Stomach (tissue), 9 donors: ENCODE results near the gene RNLS. TPM values are rescaled to one million over a fixed set of nuclear protein-coding genes. Genes with fewer than 3 reads are reported as not detected.

Source experiments
- DNase-seq, 2 donors: peaks; one replicate each; pipeline versions ENCODE4 v3.0.0 to v3.0.0-alpha.2; 2013 to 2019
- H3K27ac ChIP-seq, 5 donors: fragments of 200-600 bp in 4 of 5; sonication (generic) in 4 of 5; one replicate each; pipeline ENCODE4 v1.5.1; 2013 to 2019; ENCODE audit warnings: mild to moderate bottlenecking in 1 of 5, moderate library complexity in 1 of 5
- H3K27me3 ChIP-seq, 3 donors: fragments of 200-600 bp; sonication (generic); one replicate each; pipeline ENCODE4 v1.5.1; 2017 to 2019; ENCODE audit warnings: mixed run types in 1 of 3
- H3K36me3 ChIP-seq, 4 donors: fragments of 200-600 bp; sonication (generic); 1 replicate in 3 of 4; 2 replicates in 1 of 4; pipeline ENCODE4 v1.5.1; 2016 to 2019
- H3K4me1 ChIP-seq, 4 donors: fragments of 200-600 bp; sonication (generic); one replicate each; pipeline ENCODE4 v1.5.1; 2016 to 2019
- H3K4me3 ChIP-seq, 4 donors: fragments of 200-600 bp; sonication (generic) in 3 of 4; one replicate each; pipeline ENCODE4 v1.5.1; 2016 to 2019; ENCODE audit warnings: mild to moderate bottlenecking in 1 of 4
- H3K9me3 ChIP-seq, 4 donors: fragments of 200-600 bp; sonication (generic); one replicate each; pipeline ENCODE4 v1.5.1; 2016 to 2019
- CTCF ChIP-seq, 7 experiments: fragments of 450-650 bp in 4 of 7; fragments of 200-600 bp in 3 of 7; sonication (generic) in 3 of 7; IDR thresholded peaks; one replicate each; pipeline ENCODE4 v1.5.1; 2016 to 2019; ENCODE audit warnings: antibody characterized with exemption in 7 of 7, control low read depth in 2 of 7, mild to moderate bottlenecking in 1 of 7
- EP300 ChIP-seq: sonication (generic); formaldehyde crosslinking; IDR thresholded peaks from one replicate; pipeline ENCODE4 v1.6.1; 2017; ENCODE audit warnings: antibody characterized with exemption
- POLR2A ChIP-seq, 4 donors: fragments of 450-650 bp; IDR thresholded peaks; one replicate each; pipeline ENCODE4 v1.6.1; 2016; ENCODE audit warnings: antibody characterized with exemption in 4 of 4, control low read depth in 2 of 4, mild to moderate bottlenecking in 1 of 4, moderate library complexity in 1 of 4
- POLR2AphosphoS5 ChIP-seq, 3 donors: sonication (generic); formaldehyde crosslinking; IDR thresholded peaks; one replicate each; pipeline ENCODE4 v1.6.1; 2016; ENCODE audit warnings: antibody characterized with exemption in 3 of 3
- WGBS, 5 donors: extraction: QIAGEN DNeasy Blood & Tissue Kit in 3 of 5; methylation state at CpG; one replicate each; pipeline versions ENCODE4 v1.1.5 to v1.1.7; 2013 to 2018; 5-methylcytosine and 5-hydroxymethylcytosine counted together
- intact Hi-C: fragments of 100-400 bp; cut with DNase I; formaldehyde crosslinking; loops from one replicate; pipeline ENCODE4 v1.15.1; 2023; ENCODE audit warnings: low total_unique reads
- polyA plus RNA-seq, 3 donors: library from polyadenylated mRNA; stranded (reverse); fragments of 200-250 nt; gene quantifications; one replicate each; pipeline ENCODE4 v1.2.3, GENCODE V29; 2013
- total RNA-seq, 5 donors: library from RNA; depleted of rRNA; stranded (reverse); fragments of >200 nt; gene quantifications; one replicate each; pipeline versions ENCODE4 v1.1.0 to v1.2.3, GENCODE V29; 2014 to 2016
- donor health status: healthy with polysubstance abuse.
- donor health status: Bipolar disorder and iron deficiency.
- donor health status: healthy.

The RNLS gene
- total and polyA plus RNA-seq, 8 donors = 6.7 to 21.5 (median 11.6) TPM; not detected in 2

GRCh38 chr10:88390041-88390440 lies 193.1 kb downstream of the RNLS start:
- H3K4me1 ChIP-seq = peaks cover 15 to 49% (median 32%) of the 10 kb centered on the region in 4 donors

GRCh38 chr10:88389456-88389855 lies 193.7 kb downstream of the RNLS start:
- no peak overlapping the region for H3K27ac ChIP-seq
- TF ChIP-seq POLR2AphosphoS5 (IDR thresholded peaks at IDR 0.05) (no peak), EP300 (no peak), CTCF (IDR thresholded peaks at IDR 0.05) (peak in 5 of 7 experiments; percentile 30 to 65 (median 51))
- H3K36me3 ChIP-seq = no peaks in the 10 kb centered on the region
- 0 to 5% (median 3%) methylated on average over 3 of the region's 3 CpGs for WGBS, 5 donors
- H3K4me1 ChIP-seq = peaks cover 16 to 55% (median 34%) of the 10 kb centered on the region in 4 donors
- H3K27me3 ChIP-seq = no peaks in the 10 kb centered on the region
- no peaks in the 10 kb centered on the region for H3K9me3 ChIP-seq
- peak in 1 of 2 donors; percentile 83 for DNase-seq
- intact Hi-C loops = no loop called here
- H3K4me3 ChIP-seq = no peak overlapping the region

More at GRCh38 chr10:88390041-88390440, 193.1 kb downstream of the RNLS start:
- Histone ChIP-seq H3K27me3 (no peaks in the 10 kb centered on the region), H3K4me3 (no peak overlapping the region), H3K27ac (no peak overlapping the region), H3K36me3 (no peaks in the 10 kb centered on the region), H3K9me3 (peaks cover 0 to under 1% (median 0%) of the 10 kb centered on the region in 4 donors)
- WGBS, 5 donors = 58 to 77% (median 71%) methylated on average over 4 of the region's 4 CpGs
- TF ChIP-seq POLR2AphosphoS5 (IDR thresholded peaks at IDR 0.05) (no peak), POLR2A (IDR thresholded peaks at IDR 0.05) (no peak), EP300 (no peak), CTCF (IDR thresholded peaks at IDR 0.05) (no peak)
- intact Hi-C loops = no loop called here
- no peak for DNase-seq

DNA sequence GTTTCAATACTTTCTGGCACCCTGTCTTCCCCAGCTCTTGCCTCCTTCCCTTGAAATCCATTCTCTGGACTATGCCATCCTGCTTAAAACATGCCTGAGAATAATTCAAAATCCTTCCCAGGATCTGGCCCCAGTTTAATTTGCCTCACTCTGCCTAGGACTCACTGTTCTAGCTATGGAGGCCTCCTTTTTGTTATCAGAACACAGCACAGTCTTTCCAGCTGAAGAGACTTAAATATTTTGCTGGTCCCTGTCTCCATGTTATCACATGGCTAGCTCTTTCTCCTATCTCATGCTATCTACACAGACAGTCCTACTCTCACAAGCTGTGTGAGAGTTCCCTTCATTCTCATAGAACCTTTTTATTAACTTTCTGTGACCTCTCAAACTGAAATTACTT lies 194.8 kb downstream of the RNLS start:
- H3K27ac ChIP-seq = peak overlapping the region in 3 of 5 donors; percentile 79 to 87 (median 85)
- H3K9me3 ChIP-seq = no peaks in the 10 kb centered on the region
- intact Hi-C loops = no loop called here
- no peaks in the 10 kb centered on the region for H3K36me3 ChIP-seq
- no peak for DNase-seq
- no peak for TF ChIP-seq EP300
- TF ChIP-seq CTCF (IDR thresholded peaks at IDR 0.05) = no peak
- TF ChIP-seq POLR2A (IDR thresholded peaks at IDR 0.05) = no peak
- no peak for TF ChIP-seq POLR2AphosphoS5 (IDR thresholded peaks at IDR 0.05)
- peaks cover 16 to 56% (median 34%) of the 10 kb centered on the region in 4 donors for H3K4me1 ChIP-seq
- H3K4me3 ChIP-seq = no peak overlapping the region
- no peaks in the 10 kb centered on the region for H3K27me3 ChIP-seq

GRCh38 chr10:88386821-88387773 lies 196.0 kb downstream of the RNLS start:
- H3K4me1 ChIP-seq = peaks cover 16 to 56% (median 32%) of the 10 kb centered on the region in 4 donors
- H3K27ac ChIP-seq = peak overlapping the region; percentile 72 to 87 (median 79)
- no peaks in the 10 kb centered on the region for H3K9me3 ChIP-seq
- peak overlapping the region in 2 of 4 donors; percentile 20 to 32 for H3K4me3 ChIP-seq
- H3K27me3 ChIP-seq = no peaks in the 10 kb centered on the region
- H3K36me3 ChIP-seq = no peaks in the 10 kb centered on the region
- TF ChIP-seq POLR2A (IDR thresholded peaks at IDR 0.05) = no peak
- TF ChIP-seq EP300 = no peak
- TF ChIP-seq CTCF (IDR thresholded peaks at IDR 0.05) = no peak
- peak in 1 of 3 donors; percentile 19 for TF ChIP-seq POLR2AphosphoS5 (IDR thresholded peaks at IDR 0.05)
- 10 to 30% (median 13%) methylated on average over 6 of the region's 6 CpGs for WGBS, 5 donors
- DNase-seq = peak in 1 of 2 donors; percentile 91
- intact Hi-C loops = no loop called here
